ENCODE measurements around the gene LRRC49. TPM values are rescaled to one million over a fixed set of nuclear protein-coding genes. Genes with fewer than 3 reads are reported as not detected.

The LRRC49 gene
- total RNA-seq, 1 donor from 2014 or later, result 4.7 TPM

- FAIRE-seq (peak; percentile 28), DNase-seq (ENCODE audit: low read depth) (no peak)
- TF ChIP-seq CTCF (IDR thresholded peaks at IDR 0.05; ENCODE audit: insufficient read depth, low read length, severe bottlenecking), result no peak
Measured at GRCh38 chr15:71092056-71092600, 199.5 kb downstream of the LRRC49 start.

GRCh38 chr15:71093054-71094024 is 200.7 kb downstream of the LRRC49 start:
- H3K27me3 ChIP-seq (ENCODE audit: control insufficient read depth, insufficient read depth, low read length), result no peaks in the 10 kb centered on the region
- peak; percentile 94 for FAIRE-seq
- H3K36me3 ChIP-seq (ENCODE audit: control insufficient read depth, insufficient read depth, low read length), result no peaks in the 10 kb centered on the region
- peak; percentile 93 for DNase-seq (ENCODE audit: low read depth)
- no peak for TF ChIP-seq CTCF (IDR thresholded peaks at IDR 0.05; ENCODE audit: insufficient read depth, low read length, severe bottlenecking)
- no peak overlapping the region for H3K4me3 ChIP-seq (ENCODE audit: low read depth, low read length)

More at GRCh38 chr15:71092056-71092600, 199.5 kb downstream of the LRRC49 start:
- no peak overlapping the region for H3K4me3 ChIP-seq (ENCODE audit: low read depth, low read length)
- H3K27me3 ChIP-seq (ENCODE audit: control insufficient read depth, insufficient read depth, low read length), result no peaks in the 10 kb centered on the region
- H3K36me3 ChIP-seq (ENCODE audit: control insufficient read depth, insufficient read depth, low read length), result no peaks in the 10 kb centered on the region

- Histone ChIP-seq H3K4me3 (ENCODE audit: low read depth, low read length) (no peak overlapping the region), H3K36me3 (ENCODE audit: control insufficient read depth, insufficient read depth, low read length) (no peaks in the 10 kb centered on the region), H3K27me3 (ENCODE audit: control insufficient read depth, insufficient read depth, low read length) (no peaks in the 10 kb centered on the region)
- TF ChIP-seq CTCF (IDR thresholded peaks at IDR 0.05; ENCODE audit: insufficient read depth, low read length, severe bottlenecking), result no peak
- FAIRE-seq (no peak), DNase-seq (ENCODE audit: low read depth) (no peak)
Measured at GRCh38 chr15:71094137-71094536, 201.5 kb downstream of the LRRC49 start.

GRCh38 chr15:71096676-71097075 is 204.1 kb downstream of the LRRC49 start:
- no peak for TF ChIP-seq CTCF (IDR thresholded peaks at IDR 0.05; ENCODE audit: insufficient read depth, low read length, severe bottlenecking)
- no peaks in the 10 kb centered on the region for H3K36me3 ChIP-seq (ENCODE audit: control insufficient read depth, insufficient read depth, low read length)
- FAIRE-seq, result no peak
- H3K27me3 ChIP-seq (ENCODE audit: control insufficient read depth, insufficient read depth, low read length), result no peaks in the 10 kb centered on the region
- DNase-seq (ENCODE audit: low read depth), result peak; percentile 90
- no peak overlapping the region for H3K4me3 ChIP-seq (ENCODE audit: low read depth, low read length)

GRCh38 chr15:71097890-71098289 is 205.3 kb downstream of the LRRC49 start:
- Histone ChIP-seq H3K36me3 (ENCODE audit: control insufficient read depth, insufficient read depth, low read length) (no peaks in the 10 kb centered on the region), H3K4me3 (ENCODE audit: low read depth, low read length) (no peak overlapping the region), H3K27me3 (ENCODE audit: control insufficient read depth, insufficient read depth, low read length) (no peaks in the 10 kb centered on the region)
- no peak for TF ChIP-seq CTCF (IDR thresholded peaks at IDR 0.05; ENCODE audit: insufficient read depth, low read length, severe bottlenecking)
- no peak for FAIRE-seq
- DNase-seq (ENCODE audit: low read depth), result no peak
